ENCODE measurements around the gene AGXT2. TPM values are rescaled to one million over a fixed set of nuclear protein-coding genes. Genes with fewer than 3 reads are reported as not detected.

Gene AGXT2
- total RNA-seq, 1 donor from 2014 or later: not detected

DNA sequence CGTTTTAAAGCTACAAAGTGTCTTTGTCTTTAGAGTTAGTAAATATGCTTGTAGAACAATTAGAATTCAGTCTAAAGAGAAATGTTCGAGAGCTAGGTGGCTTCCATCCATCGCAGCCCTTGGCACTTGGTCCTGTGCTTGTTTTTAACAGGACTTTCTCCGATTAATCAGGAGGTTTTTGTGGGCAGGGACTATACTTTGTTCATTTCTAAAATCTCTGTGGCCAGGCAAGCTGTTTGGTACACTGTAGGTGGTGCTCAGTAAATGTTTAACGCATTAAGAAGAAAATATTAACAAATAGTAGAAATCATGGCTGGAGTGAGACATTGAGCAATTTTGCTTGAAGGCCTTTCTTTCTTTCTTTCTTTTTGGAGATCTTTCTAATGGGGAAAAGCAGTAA lies 20.8 kb downstream of the AGXT2 start:
- Histone ChIP-seq H3K4me1 (no peaks in the 10 kb centered on the region), H3K27me3 (ENCODE audit: low read depth) (no peaks in the 10 kb centered on the region), H3K36me3 (no peaks in the 10 kb centered on the region), H3K9me3 (no peaks in the 10 kb centered on the region), H3K4me3 (no peak overlapping the region), H3K27ac (peak overlapping the region; percentile 8)
- intact Hi-C loops (cut with DNase I): no loop called here
- TF ChIP-seq, protein P1, sequence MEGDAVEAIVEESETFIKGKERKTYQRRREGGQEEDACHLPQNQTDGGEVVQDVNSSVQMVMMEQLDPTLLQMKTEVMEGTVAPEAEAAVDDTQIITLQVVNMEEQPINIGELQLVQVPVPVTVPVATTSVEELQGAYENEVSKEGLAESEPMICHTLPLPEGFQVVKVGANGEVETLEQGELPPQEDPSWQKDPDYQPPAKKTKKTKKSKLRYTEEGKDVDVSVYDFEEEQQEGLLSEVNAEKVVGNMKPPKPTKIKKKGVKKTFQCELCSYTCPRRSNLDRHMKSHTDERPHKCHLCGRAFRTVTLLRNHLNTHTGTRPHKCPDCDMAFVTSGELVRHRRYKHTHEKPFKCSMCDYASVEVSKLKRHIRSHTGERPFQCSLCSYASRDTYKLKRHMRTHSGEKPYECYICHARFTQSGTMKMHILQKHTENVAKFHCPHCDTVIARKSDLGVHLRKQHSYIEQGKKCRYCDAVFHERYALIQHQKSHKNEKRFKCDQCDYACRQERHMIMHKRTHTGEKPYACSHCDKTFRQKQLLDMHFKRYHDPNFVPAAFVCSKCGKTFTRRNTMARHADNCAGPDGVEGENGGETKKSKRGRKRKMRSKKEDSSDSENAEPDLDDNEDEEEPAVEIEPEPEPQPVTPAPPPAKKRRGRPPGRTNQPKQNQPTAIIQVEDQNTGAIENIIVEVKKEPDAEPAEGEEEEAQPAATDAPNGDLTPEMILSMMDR (IDR thresholded peaks at IDR 0.05): no peak
- peak in 1 of 2 donors; percentile 23 for ATAC-seq
- no peak for DNase-seq

DNA sequence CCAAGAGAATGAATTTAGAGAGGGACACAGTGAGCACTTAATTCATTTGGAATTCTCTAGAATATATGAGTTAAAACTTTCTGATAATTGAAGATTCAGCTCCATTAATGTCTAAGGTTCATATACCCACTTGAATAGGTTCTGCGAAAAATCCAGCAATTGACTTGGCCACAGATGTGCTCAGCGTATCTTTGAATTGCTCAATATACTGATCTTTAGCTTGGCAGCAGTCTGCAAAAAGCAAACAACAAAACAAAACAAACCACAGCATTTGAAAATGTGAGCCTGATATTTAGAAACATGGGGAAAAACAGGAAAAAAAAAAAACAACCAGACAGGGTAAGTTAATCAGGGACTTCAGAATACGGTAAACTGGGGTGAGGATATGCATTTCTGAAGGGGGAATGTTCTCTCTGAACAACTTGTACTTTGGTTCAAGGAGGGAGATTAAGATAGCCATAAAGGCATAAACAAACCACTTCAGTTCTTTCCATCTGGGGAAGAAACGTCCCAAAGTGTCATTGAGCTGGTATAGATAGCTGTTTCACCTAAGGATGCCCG lies 21.4 kb downstream of the AGXT2 start:
- TF ChIP-seq, protein P1 (IDR thresholded peaks at IDR 0.05): no peak
- H3K27ac ChIP-seq: peak overlapping the region; percentile 8
- intact Hi-C loops (cut with DNase I): no loop called here
- H3K4me1 ChIP-seq: no peaks in the 10 kb centered on the region
- peak in 1 of 2 donors; percentile 43 for ATAC-seq
- no peaks in the 10 kb centered on the region for H3K27me3 ChIP-seq (ENCODE audit: low read depth)
- no peaks in the 10 kb centered on the region for H3K36me3 ChIP-seq
- no peaks in the 10 kb centered on the region for H3K9me3 ChIP-seq
- H3K4me3 ChIP-seq: no peak overlapping the region
- no peak for DNase-seq

DNA sequence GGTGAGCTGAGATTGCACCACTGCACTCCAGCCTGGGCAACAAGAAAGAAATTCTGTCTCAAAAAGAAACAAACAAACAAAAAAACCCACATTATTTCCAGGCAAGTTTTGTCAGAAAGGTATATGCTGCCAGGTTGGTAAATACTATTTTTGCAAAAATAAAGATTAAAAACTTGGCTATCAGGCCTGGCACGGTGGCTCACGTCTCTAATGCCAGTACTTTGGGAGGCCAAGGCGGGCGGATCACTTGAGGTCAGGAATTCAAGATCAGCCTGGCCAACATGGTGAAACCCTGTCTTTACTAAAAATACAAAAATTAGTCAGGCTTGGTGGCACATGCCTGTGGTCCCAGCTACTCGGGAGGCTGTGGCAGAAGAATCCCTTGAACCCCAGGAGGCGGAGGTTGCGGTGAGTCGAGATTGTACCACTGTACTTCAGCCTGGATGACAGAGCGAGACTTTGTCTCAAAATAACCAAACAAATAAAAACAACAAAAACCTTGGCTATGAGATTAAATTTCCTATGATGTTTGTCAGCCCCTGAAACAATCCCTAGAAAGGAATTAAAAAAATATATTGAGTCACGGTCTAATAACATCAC lies 22.7 kb downstream of the AGXT2 start:
- TF ChIP-seq, protein P1 (IDR thresholded peaks at IDR 0.05): no peak
- no peak for ATAC-seq
- no peak for DNase-seq
- intact Hi-C loops (cut with DNase I): no loop called here
- H3K27me3 ChIP-seq (ENCODE audit: low read depth): no peaks in the 10 kb centered on the region
- H3K4me1 ChIP-seq: no peaks in the 10 kb centered on the region
- no peak overlapping the region for H3K4me3 ChIP-seq
- no peaks in the 10 kb centered on the region for H3K9me3 ChIP-seq
- no peaks in the 10 kb centered on the region for H3K36me3 ChIP-seq
- H3K27ac ChIP-seq: no peak overlapping the region

DNA sequence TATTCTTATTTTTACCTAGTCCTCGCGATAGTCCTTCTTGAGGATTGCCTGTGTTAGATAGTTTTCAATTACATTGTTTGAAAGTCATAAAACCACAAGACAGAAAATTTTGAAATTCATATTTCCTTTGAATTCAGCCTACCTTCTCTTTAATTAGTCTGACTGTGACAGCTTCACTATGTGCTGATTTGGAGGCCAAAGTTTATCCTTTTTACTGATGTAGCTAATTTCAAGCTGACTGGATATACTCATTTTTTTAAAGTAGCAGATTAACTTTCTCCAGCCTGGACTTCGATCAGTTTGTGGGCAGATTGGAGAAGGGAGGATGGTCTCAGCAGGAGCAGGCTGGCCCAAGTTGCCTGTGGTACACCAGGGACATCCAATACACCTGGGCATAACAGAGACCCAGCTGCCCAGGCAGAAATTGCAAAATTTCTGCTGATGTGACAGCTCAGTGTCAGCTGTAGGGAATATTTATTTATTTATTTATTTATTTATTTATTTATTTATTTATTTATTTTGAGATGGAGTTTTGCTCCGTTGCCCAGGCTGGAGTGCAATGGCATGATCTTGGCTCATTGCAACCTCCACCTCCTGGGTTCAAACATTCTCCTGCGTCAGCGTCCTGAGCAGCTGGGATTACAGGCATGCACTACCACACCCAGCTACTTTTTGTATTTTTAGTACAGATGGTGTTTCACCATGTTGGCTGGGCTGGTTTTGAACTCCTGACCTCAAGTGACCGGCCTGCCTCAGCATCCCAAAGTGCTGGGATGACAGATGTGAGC lies 24.2 kb downstream of the AGXT2 start:
- Histone ChIP-seq H3K4me1 (no peaks in the 10 kb centered on the region), H3K27me3 (ENCODE audit: low read depth) (no peaks in the 10 kb centered on the region), H3K36me3 (no peaks in the 10 kb centered on the region), H3K4me3 (no peak overlapping the region), H3K27ac (no peak overlapping the region), H3K9me3 (no peaks in the 10 kb centered on the region)
- intact Hi-C loops (cut with DNase I): no loop called here
- ATAC-seq (no peak), DNase-seq (no peak)
- TF ChIP-seq, protein P1 (IDR thresholded peaks at IDR 0.05): no peak

DNA sequence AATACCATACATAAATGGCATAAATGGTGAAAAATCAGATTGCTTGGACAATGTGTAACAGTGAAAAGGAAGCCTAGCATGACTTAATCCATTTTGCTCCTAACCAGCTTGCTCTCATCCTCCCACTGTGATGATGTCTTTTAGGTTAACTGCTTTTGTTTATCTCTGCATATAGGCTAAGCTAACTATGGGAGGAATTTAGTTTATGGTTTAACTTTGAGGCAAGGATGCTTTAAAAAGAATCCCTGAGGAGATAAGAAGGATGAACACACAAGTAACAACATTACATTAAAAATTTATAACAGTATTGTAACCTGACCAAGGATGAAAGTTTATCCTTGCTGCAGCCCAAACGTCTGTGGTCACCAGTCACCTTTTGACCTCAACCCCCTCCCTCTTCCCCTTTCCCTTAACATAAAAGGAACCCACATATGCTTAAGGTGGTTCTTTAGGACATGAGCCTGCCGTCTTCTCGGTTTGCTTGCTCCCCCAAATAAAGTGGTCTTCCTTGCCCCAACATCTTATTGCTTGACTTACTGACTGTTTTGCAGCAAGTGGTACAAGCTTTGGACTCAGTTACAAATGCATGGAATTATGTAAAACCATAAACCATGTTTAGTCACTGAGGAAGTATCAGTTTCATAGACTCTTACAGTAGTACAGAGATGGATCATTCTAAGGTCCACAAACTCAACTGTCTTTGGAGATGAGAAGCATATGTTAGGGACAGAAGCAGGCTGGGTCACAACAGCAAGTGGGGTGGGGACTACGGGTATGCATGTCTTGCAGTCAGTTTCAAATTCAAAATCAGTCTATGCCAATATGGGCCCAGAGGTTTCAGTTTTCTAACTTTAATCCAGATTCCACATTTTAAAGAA lies 31.3 kb downstream of the AGXT2 start:
- no peak overlapping the region for H3K4me3 ChIP-seq
- DNase-seq (no peak), ATAC-seq (no peak)
- H3K36me3 ChIP-seq: no peaks in the 10 kb centered on the region
- H3K27me3 ChIP-seq (ENCODE audit: low read depth): no peaks in the 10 kb centered on the region
- intact Hi-C loops (cut with DNase I): no loop called here
- H3K27ac ChIP-seq: no peak overlapping the region
- no peaks in the 10 kb centered on the region for H3K4me1 ChIP-seq
- TF ChIP-seq, protein P1 (IDR thresholded peaks at IDR 0.05): no peak
- no peaks in the 10 kb centered on the region for H3K9me3 ChIP-seq

All from lower lobe of right lung (tissue), 2 donors.